Right atrium auricular region (tissue), 2 donors: ENCODE results near the gene CLDN6. TPM values are rescaled to one million over a fixed set of nuclear protein-coding genes. Genes with fewer than 3 reads are reported as not detected.

Source experiments
- DNase-seq: peaks from one replicate; pipeline ENCODE4 v3.0.0-alpha.2; 2019; ENCODE audit warnings: low spot score
- H3K27ac ChIP-seq, 2 donors: fragments of 200-600 bp; sonication (generic); 1 replicate in 1 of 2; 2 replicates in 1 of 2; pipeline ENCODE4 v1.5.1; 2016 to 2019
- H3K27me3 ChIP-seq, 2 donors: fragments of 200-600 bp; sonication (generic); one replicate each; pipeline versions ENCODE4 v1.5.1 to v1.6.0; 2017 to 2019
- H3K36me3 ChIP-seq: fragments of 200-600 bp; sonication (generic); one replicate; pipeline ENCODE4 v1.5.1; 2016
- H3K4me1 ChIP-seq, 2 donors: fragments of 200-600 bp; sonication (generic); one replicate each; pipeline versions ENCODE4 v1.5.1 to v1.6.0; 2017 to 2019
- H3K4me3 ChIP-seq, 2 donors: fragments of 200-600 bp; sonication (generic); 1 replicate in 1 of 2; 2 replicates in 1 of 2; pipeline ENCODE4 v1.5.1; 2017 to 2019; ENCODE audit warnings: mild to moderate bottlenecking in 1 of 2, moderate library complexity in 1 of 2
- H3K9me3 ChIP-seq, 2 donors: fragments of 200-600 bp; sonication (generic); one replicate each; pipeline ENCODE4 v1.5.1; 2019
- CTCF ChIP-seq, 2 donors: fragments of 200-600 bp; sonication (generic); IDR thresholded peaks; one replicate each; pipeline ENCODE4 v1.5.1; 2019; ENCODE audit warnings: antibody characterized with exemption in 2 of 2
- total RNA-seq, 2 donors: library from RNA; depleted of rRNA; stranded (reverse); fragments of >200 nt; gene quantifications; one replicate each; pipeline ENCODE4 v1.1.0, GENCODE V29; 2016

Gene CLDN6
- total RNA-seq, 2 donors from 2014 or later = not detected

GRCh38 chr16:3019594-3020246 is 1.7 kb upstream of the CLDN6 start:
- Histone ChIP-seq H3K27ac (peak overlapping the region in 1 of 2 donors; percentile 99), H3K27me3 (peaks cover 0 to 11% of the 10 kb centered on the region in 2 donors), H3K4me1 (peaks cover 0 to 51% of the 10 kb centered on the region in 2 donors), H3K4me3 (peak overlapping the region; percentile 74 to 94), H3K9me3 (no peaks in the 10 kb centered on the region), H3K36me3 (no peaks in the 10 kb centered on the region)
- no peak for DNase-seq
- TF ChIP-seq CTCF (IDR thresholded peaks at IDR 0.05) = no peak

GRCh38 chr16:3017344-3017743 is 639 bp downstream of the CLDN6 start:
- Histone ChIP-seq H3K27me3 (peaks cover 0 to 12% of the 10 kb centered on the region in 2 donors), H3K4me3 (no peak overlapping the region), H3K9me3 (no peaks in the 10 kb centered on the region)

GRCh38 chr16:3015865-3016521 is 2.0 kb downstream of the CLDN6 start:
- Histone ChIP-seq H3K36me3 (no peaks in the 10 kb centered on the region), H3K4me1 (peaks cover 0 to 19% of the 10 kb centered on the region in 2 donors), H3K4me3 (no peak overlapping the region), H3K27ac (no peak overlapping the region), H3K9me3 (no peaks in the 10 kb centered on the region), H3K27me3 (peaks cover 0 to 19% of the 10 kb centered on the region in 2 donors)
- no peak for DNase-seq
- TF ChIP-seq CTCF (IDR thresholded peaks at IDR 0.05) = no peak

More at GRCh38 chr16:3017344-3017743, 639 bp downstream of the CLDN6 start:
- Histone ChIP-seq H3K36me3 (no peaks in the 10 kb centered on the region), H3K27ac (no peak overlapping the region), H3K4me1 (peaks cover 0 to 32% of the 10 kb centered on the region in 2 donors)
- no peak for TF ChIP-seq CTCF (IDR thresholded peaks at IDR 0.05)
- DNase-seq = no peak

GRCh38 chr16:3014971-3015370 is 3.0 kb downstream of the CLDN6 start:
- Histone ChIP-seq H3K4me1 (peaks cover 0 to 13% of the 10 kb centered on the region in 2 donors), H3K36me3 (no peaks in the 10 kb centered on the region), H3K27ac (no peak overlapping the region), H3K27me3 (peaks cover 0 to 19% of the 10 kb centered on the region in 2 donors), H3K4me3 (no peak overlapping the region), H3K9me3 (no peaks in the 10 kb centered on the region)
- no peak for TF ChIP-seq CTCF (IDR thresholded peaks at IDR 0.05)
- DNase-seq = no peak

GRCh38 chr16:3013998-3014690 is 3.8 kb downstream of the CLDN6 start:
- no peak overlapping the region for H3K27ac ChIP-seq
- H3K4me1 ChIP-seq = peaks cover 0 to 8% of the 10 kb centered on the region in 2 donors
- no peak overlapping the region for H3K4me3 ChIP-seq
- peaks cover 0 to 19% of the 10 kb centered on the region in 2 donors for H3K27me3 ChIP-seq
- TF ChIP-seq CTCF (IDR thresholded peaks at IDR 0.05) = no peak
- H3K9me3 ChIP-seq = no peaks in the 10 kb centered on the region
- H3K36me3 ChIP-seq = no peaks in the 10 kb centered on the region
- DNase-seq = no peak
